Measurements from ENCODE around the gene LGR4. TPM values are rescaled to one million over a fixed set of nuclear protein-coding genes. Genes with fewer than 3 reads are reported as not detected.

The LGR4 gene
- total and polyA plus RNA-seq, 2 of the 13 experiments (the other 11 are each of a cell fraction or from before 2014, with no cell fraction given), result 42.1 to 68.7 TPM

GRCh38 chr11:27438595-27438981 lies 34.0 kb downstream of the LGR4 start (continued):
- TF ChIP-seq HMG20B (CRISPR knock-in tag; conservative IDR thresholded peaks at IDR 0.05) (no peak), HOMEZ (CRISPR knock-in tag; IDR thresholded peaks at IDR 0.05; ENCODE audit: low read depth) (peak; percentile 44; the same call in 1 of the 2 replicates), HBP1 (CRISPR knock-in tag; IDR thresholded peaks at IDR 0.05; ENCODE audit: low read depth) (no peak), ZNF775 (CRISPR knock-in tag; IDR thresholded peaks at IDR 0.05; ENCODE audit: borderline replicate concordance) (0 out of 2 replicates have a peak, but pooled peaks have one; percentile 31), ZBTB34 (CRISPR knock-in tag; IDR thresholded peaks at IDR 0.05) (no peak), ZBTB7B (CRISPR knock-in tag; IDR thresholded peaks at IDR 0.05) (no peak), SP4 (CRISPR knock-in tag; IDR thresholded peaks at IDR 0.05) (no peak)

GRCh38 chr11:27437829-27438594 lies 34.6 kb downstream of the LGR4 start:
- in situ Hi-C loops (cut with HindIII; ENCODE audit: extremely low pct_ligation_motif_present, low pct_unique_long_range_greater_than_20kb), result no loop called here
- TF ChIP-seq SALL2 (CRISPR knock-in tag; IDR thresholded peaks at IDR 0.05) (no peak), FOXA3 (CRISPR knock-in tag; IDR thresholded peaks at IDR 0.05) (no peak), ZNF501 (CRISPR knock-in tag; IDR thresholded peaks at IDR 0.05) (no peak), ZFP91 (CRISPR knock-in tag; IDR thresholded peaks at IDR 0.05; ENCODE audit: borderline replicate concordance) (no peak), CC2D1A (CRISPR knock-in tag; IDR thresholded peaks at IDR 0.05) (no peak), HNRNPLL (IDR thresholded peaks at IDR 0.05; ENCODE audit: low read depth, low read length, poor library complexity, severe bottlenecking) (no peak), MED13 (CRISPR knock-in tag; IDR thresholded peaks at IDR 0.05) (no peak), CENPT (CRISPR knock-in tag; IDR thresholded peaks at IDR 0.05; ENCODE audit: low read depth) (no peak)

More at GRCh38 chr11:27437829-27438594, 34.6 kb downstream of the LGR4 start:
- DNase-seq (ENCODE audit: low spot score), result no peak
- FAIRE-seq, result no peak
- CTCF ChIA-PET (ENCODE audit: low intra/inter-chr PET ratio, low total read pairs), result no interaction called here
- BruUV-seq (replicated peaks), result no TSS peak
- peaks cover 93% of the 10 kb centered on the region for H3K79me2 ChIP-seq (ENCODE audit: insufficient read depth, low read length)
- 100% methylated on average over 5 of the region's 5 CpGs for WGBS (ENCODE audit: low lambda C conversion rate)
- peak; percentile 26; the same call in 2 of the 3 replicates for ATAC-seq
- H3K27ac ChIP-seq (ENCODE audit: extremely low read length, insufficient read depth, low read length), result no peak overlapping the region
- H3K9me3 ChIP-seq (ENCODE audit: low read length), result no peaks in the 10 kb centered on the region
- H3K4me1 ChIP-seq (ENCODE audit: insufficient read depth, low read length), result peaks cover 50% of the 10 kb centered on the region
- POLR2A ChIA-PET, result interaction anchor here (1.0 kb wide), 1 partner anchor 35 kb away, joined by 4 read pairs; the partner anchor contains the start of gene LGR4
- no peak overlapping the region for H3K4me3 ChIP-seq (replicated peaks in 1 of 3; ENCODE audit: insufficient read depth in 1 of 3, low read depth in 2 of 3, low read length in 3 of 3)
- H3K27me3 ChIP-seq (ENCODE audit: control insufficient read depth in 1 of 2, insufficient read depth in 2 of 2, low read length in 2 of 2), result no peaks in the 10 kb centered on the region
- intact Hi-C loops (cut with micrococcal nuclease; ENCODE audit: unreplicated experiment), result no loop called here
- no peak overlapping the region for H3K9ac ChIP-seq (ENCODE audit: insufficient read depth, low read depth, low read length)
- H4K20me1 ChIP-seq (ENCODE audit: insufficient read depth, low read length), result peaks cover 47% of the 10 kb centered on the region
- no peak overlapping the region for H3K4me2 ChIP-seq (ENCODE audit: low read depth, low read length)
- no peak overlapping the region for H2AFZ ChIP-seq (ENCODE audit: low read length)
- 0 out of 5 replicates have a peak, but pooled peaks cover 0 to 9% of the 10 kb centered on the region in 2 experiments for H3K36me3 ChIP-seq (replicated peaks in 1 of 2; ENCODE audit: control insufficient read depth in 1 of 2, insufficient read depth in 2 of 2, low read length in 2 of 2)

All from HepG2 (cell line).